Ishikawa (cell line): Measurements from ENCODE around the gene COG3.

Experiments used
- CEBPB ChIP-seq: IDR thresholded peaks from 2 replicates; pipeline ENCODE4 v1.6.1; 2012
- CREB1 ChIP-seq: IDR thresholded peaks from 2 replicates; pipeline ENCODE4 v1.6.1; 2012; ENCODE audit warnings: low read depth
- EGR1 ChIP-seq: IDR thresholded peaks from 2 replicates; pipeline ENCODE4 v1.6.1; 2012
- EP300 ChIP-seq: IDR thresholded peaks from 2 replicates; pipeline ENCODE4 v1.6.1; 2012; ENCODE audit warnings: borderline replicate concordance
- NFIC ChIP-seq: IDR thresholded peaks from 2 replicates; pipeline ENCODE4 v1.6.1; 2012
- RAD21 ChIP-seq: IDR thresholded peaks from 2 replicates; pipeline ENCODE4 v1.6.1; 2012; ENCODE audit warnings: low read depth
- YY1 ChIP-seq: IDR thresholded peaks from 2 replicates; pipeline ENCODE4 v1.6.1; 2012; ENCODE audit warnings: low read depth
- TF ChIP-seq, protein P1 (sequence below): IDR thresholded peaks from 2 replicates; pipeline ENCODE4 v1.6.1; 2012
- TF ChIP-seq, protein P2 (sequence below): IDR thresholded peaks from 2 replicates; pipeline ENCODE4 v1.6.1; 2012

DNA sequence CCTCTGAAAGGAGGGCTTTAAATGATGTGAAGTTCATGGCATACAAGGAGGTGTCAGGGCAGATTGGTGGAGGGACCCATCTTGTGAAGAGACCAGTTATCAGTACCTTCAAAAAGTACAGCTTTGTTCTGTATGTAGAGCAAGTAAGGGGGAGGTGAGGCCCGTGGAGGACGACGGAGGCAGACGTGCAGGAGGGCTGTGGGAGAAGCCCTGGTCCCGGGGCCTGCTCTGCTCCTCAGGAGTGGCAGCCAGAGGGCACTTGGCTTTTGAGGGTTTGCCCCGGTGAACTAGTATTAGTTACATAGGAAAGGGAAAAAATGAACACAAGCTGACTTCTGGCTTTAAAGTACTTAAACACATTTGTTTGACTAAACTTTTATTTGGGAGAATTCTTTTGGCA is 42.1 kb downstream of the COG3 start:
- TF ChIP-seq, protein P1, sequence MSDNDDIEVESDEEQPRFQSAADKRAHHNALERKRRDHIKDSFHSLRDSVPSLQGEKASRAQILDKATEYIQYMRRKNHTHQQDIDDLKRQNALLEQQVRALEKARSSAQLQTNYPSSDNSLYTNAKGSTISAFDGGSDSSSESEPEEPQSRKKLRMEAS, result no peak
- no peak for TF ChIP-seq EGR1
- no peak for TF ChIP-seq RAD21
- no peak for TF ChIP-seq YY1
- TF ChIP-seq NFIC, result no peak
- TF ChIP-seq, protein P2, sequence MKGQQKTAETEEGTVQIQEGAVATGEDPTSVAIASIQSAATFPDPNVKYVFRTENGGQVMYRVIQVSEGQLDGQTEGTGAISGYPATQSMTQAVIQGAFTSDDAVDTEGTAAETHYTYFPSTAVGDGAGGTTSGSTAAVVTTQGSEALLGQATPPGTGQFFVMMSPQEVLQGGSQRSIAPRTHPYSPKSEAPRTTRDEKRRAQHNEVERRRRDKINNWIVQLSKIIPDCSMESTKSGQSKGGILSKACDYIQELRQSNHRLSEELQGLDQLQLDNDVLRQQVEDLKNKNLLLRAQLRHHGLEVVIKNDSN, result no peak
- TF ChIP-seq EP300, result no peak
- no peak for TF ChIP-seq CREB1
- no peak for TF ChIP-seq CEBPB
